ENCODE results near the gene KIFC3. TPM values are rescaled to one million over a fixed set of nuclear protein-coding genes. Genes with fewer than 3 reads are reported as not detected.

Gene KIFC3
- total RNA-seq, 1 donor from 2014 or later: 25.1 TPM

GRCh38 chr16:57823836-57824235, 21.5 kb upstream of the KIFC3 start:
- no peaks in the 10 kb centered on the region for H3K4me1 Mint-ChIP-seq
- no peak overlapping the region for H3K27ac Mint-ChIP-seq (ENCODE audit: unreplicated experiment)
- no peak overlapping the region for H3K4me3 Mint-ChIP-seq
- TF ChIP-seq CTCF (conservative IDR thresholded peaks at IDR 0.05): no peak
- H3K36me3 Mint-ChIP-seq (ENCODE audit: low read depth): no peaks in the 10 kb centered on the region
- no peak for DNase-seq (ENCODE audit: low read depth, low spot score)
- H3K9me3 Mint-ChIP-seq: no peaks in the 10 kb centered on the region
- H3K27me3 Mint-ChIP-seq (ENCODE audit: low read depth): no peaks in the 10 kb centered on the region

- no peak for DNase-seq (ENCODE audit: low read depth, low spot score)
- TF ChIP-seq CTCF (conservative IDR thresholded peaks at IDR 0.05): no peak
- Mint-ChIP-seq H3K27me3 (ENCODE audit: low read depth) (no peaks in the 10 kb centered on the region), H3K4me1 (no peaks in the 10 kb centered on the region), H3K36me3 (ENCODE audit: low read depth) (no peaks in the 10 kb centered on the region), H3K27ac (ENCODE audit: unreplicated experiment) (no peak overlapping the region), H3K4me3 (no peak overlapping the region), H3K9me3 (no peaks in the 10 kb centered on the region)
These were observed 20.6 kb upstream of the KIFC3 start for GRCh38 chr16:57822856-57823255.

- no peak overlapping the region for H3K4me3 Mint-ChIP-seq
- no peaks in the 10 kb centered on the region for H3K4me1 Mint-ChIP-seq
- no peaks in the 10 kb centered on the region for H3K9me3 Mint-ChIP-seq
- TF ChIP-seq CTCF (conservative IDR thresholded peaks at IDR 0.05): no peak
- no peak overlapping the region for H3K27ac Mint-ChIP-seq (ENCODE audit: unreplicated experiment)
- no peak for DNase-seq (ENCODE audit: low read depth, low spot score)
- no peaks in the 10 kb centered on the region for H3K36me3 Mint-ChIP-seq (ENCODE audit: low read depth)
- H3K27me3 Mint-ChIP-seq (ENCODE audit: low read depth): no peaks in the 10 kb centered on the region
These were observed 19.8 kb upstream of the KIFC3 start for GRCh38 chr16:57822018-57822553.

GRCh38 chr16:57821149-57821971, 19.1 kb upstream of the KIFC3 start:
- H3K36me3 Mint-ChIP-seq (ENCODE audit: low read depth): no peaks in the 10 kb centered on the region
- H3K9me3 Mint-ChIP-seq: no peaks in the 10 kb centered on the region
- no peak overlapping the region for H3K4me3 Mint-ChIP-seq
- TF ChIP-seq CTCF (conservative IDR thresholded peaks at IDR 0.05): no peak
- no peak overlapping the region for H3K27ac Mint-ChIP-seq (ENCODE audit: unreplicated experiment)
- no peak for DNase-seq (ENCODE audit: low read depth, low spot score)
- H3K27me3 Mint-ChIP-seq (ENCODE audit: low read depth): no peaks in the 10 kb centered on the region
- H3K4me1 Mint-ChIP-seq: no peaks in the 10 kb centered on the region

GRCh38 chr16:57818377-57819064, 16.2 kb upstream of the KIFC3 start:
- no peak for DNase-seq (ENCODE audit: low read depth, low spot score)
- Mint-ChIP-seq H3K36me3 (ENCODE audit: low read depth) (no peaks in the 10 kb centered on the region), H3K9me3 (no peaks in the 10 kb centered on the region), H3K4me3 (no peak overlapping the region), H3K27me3 (ENCODE audit: low read depth) (no peaks in the 10 kb centered on the region), H3K27ac (ENCODE audit: unreplicated experiment) (no peak overlapping the region), H3K4me1 (no peaks in the 10 kb centered on the region)
- TF ChIP-seq CTCF (conservative IDR thresholded peaks at IDR 0.05): no peak
